SU-DHL-6 (cell line): ENCODE results near the gene DIAPH2.

Source experiments
- H2AFZ ChIP-seq: fragments of 200-600 bp; sonication (generic); 2 replicates; pipeline ENCODE4 v1.6.1; 2014; ENCODE audit warnings: low read depth, mild to moderate bottlenecking, moderate library complexity, mixed read lengths, antibody characterized with exemption, low read length; ENCODE audit not compliant: severe bottlenecking
- H3F3A ChIP-seq: fragments of 200-600 bp; shearing (Covaris generic); 2 replicates; pipeline ENCODE4 v1.6.0; 2016; ENCODE audit warnings: antibody characterized with exemption, mild to moderate bottlenecking; ENCODE audit not compliant: insufficient read depth
- H3K27ac ChIP-seq: fragments of 200-600 bp; sonication (generic); 2 replicates; pipeline ENCODE4 v1.5.1; 2016; ENCODE audit warnings: low read depth, mild to moderate bottlenecking, low read length, moderate library complexity, mixed read lengths
- H3K27me3 ChIP-seq: fragments of 200-600 bp; sonication (generic), shearing (Covaris generic); 2 replicates; pipeline ENCODE4 v1.6.0; 2014; ENCODE audit warnings: mild to moderate bottlenecking, low read length
- H3K36me3 ChIP-seq: fragments of 200-600 bp; sonication (generic); 2 replicates; pipeline ENCODE4 v1.6.1; 2014; ENCODE audit warnings: mild to moderate bottlenecking, low read length, mixed read lengths
- H3K4me2 ChIP-seq: fragments of 300-600, 200-600 bp; shearing (Covaris generic), sonication (generic); 2 replicates; pipeline ENCODE4 v1.6.0; 2014; ENCODE audit warnings: low read length, low read depth, mild to moderate bottlenecking; ENCODE audit not compliant: poor library complexity, severe bottlenecking
- H3K4me3 ChIP-seq: fragments of 200-600 bp; sonication (generic); 2 replicates; pipeline ENCODE4 v1.5.1; 2014; ENCODE audit warnings: antibody characterized with exemption, low read length, mild to moderate bottlenecking, mixed read lengths; ENCODE audit not compliant: insufficient read depth, poor library complexity, severe bottlenecking
- H3K79me2 ChIP-seq: fragments of 200-600 bp; sonication (generic); 2 replicates; pipeline ENCODE4 v1.6.1; 2014; ENCODE audit warnings: mild to moderate bottlenecking, low read length, moderate library complexity; ENCODE audit not compliant: insufficient read depth
- H3K9ac ChIP-seq: fragments of 200-600 bp; sonication (generic); 2 replicates; pipeline ENCODE4 v1.7.0; 2014; ENCODE audit warnings: mild to moderate bottlenecking, low read length
- H3K9me2 ChIP-seq: fragments of 200-600 bp; sonication (generic); replicated peaks from 2 replicates; pipeline ENCODE4 v1.6.1; 2014; ENCODE audit warnings: low read length; ENCODE audit not compliant: insufficient read depth
- H3K9me3 ChIP-seq: fragments of 200-600 bp; sonication (generic); 2 replicates; pipeline ENCODE4 v1.6.1; 2014; ENCODE audit warnings: low read length, mixed read lengths; ENCODE audit not compliant: insufficient read depth
- H4K20me1 ChIP-seq: fragments of 200-600 bp; sonication (generic); 2 replicates; pipeline ENCODE4 v1.6.1; 2014; ENCODE audit warnings: low read depth, mild to moderate bottlenecking, antibody characterized with exemption, low read length, moderate library complexity, mixed read lengths
- EZH2phosphoT487 ChIP-seq: fragments of 200-600 bp; sonication (generic), shearing (Covaris generic); conservative IDR thresholded peaks from 2 replicates; pipeline ENCODE4 v1.6.1; 2018; ENCODE audit warnings: mild to moderate bottlenecking, antibody characterized with exemption, low read length, moderate library complexity, mixed read lengths
- TF ChIP-seq, protein P1 (sequence below): fragments of 200-600 bp; sonication (generic); IDR thresholded peaks from one replicate; pipeline ENCODE4 v1.5.1; 2017; ENCODE audit warnings: antibody characterized with exemption, mild to moderate bottlenecking, low read length, moderate library complexity; ENCODE audit not compliant: insufficient read depth, poor library complexity, severe bottlenecking

Gene DIAPH2

DNA sequence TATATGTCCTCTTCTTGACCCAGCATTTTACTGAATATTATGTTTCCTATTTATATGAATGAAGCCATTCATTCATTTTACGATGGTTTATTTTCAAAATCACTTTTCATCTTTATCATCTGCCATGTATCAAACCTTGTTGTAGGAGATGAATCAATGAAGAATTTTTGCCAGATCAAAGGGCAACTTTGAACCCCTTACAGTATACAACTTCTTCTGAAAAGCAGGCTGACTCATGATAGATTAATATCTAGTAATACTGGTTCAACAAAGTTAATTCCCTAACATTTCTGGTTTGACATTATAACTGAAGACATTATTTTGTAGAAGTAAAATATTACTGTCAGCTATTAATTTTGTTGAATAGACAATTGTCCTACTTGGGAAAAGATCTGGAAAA is 425.1 kb downstream of the DIAPH2 start:
- H3K27me3 ChIP-seq = no peaks in the 10 kb centered on the region
- TF ChIP-seq, protein P1, sequence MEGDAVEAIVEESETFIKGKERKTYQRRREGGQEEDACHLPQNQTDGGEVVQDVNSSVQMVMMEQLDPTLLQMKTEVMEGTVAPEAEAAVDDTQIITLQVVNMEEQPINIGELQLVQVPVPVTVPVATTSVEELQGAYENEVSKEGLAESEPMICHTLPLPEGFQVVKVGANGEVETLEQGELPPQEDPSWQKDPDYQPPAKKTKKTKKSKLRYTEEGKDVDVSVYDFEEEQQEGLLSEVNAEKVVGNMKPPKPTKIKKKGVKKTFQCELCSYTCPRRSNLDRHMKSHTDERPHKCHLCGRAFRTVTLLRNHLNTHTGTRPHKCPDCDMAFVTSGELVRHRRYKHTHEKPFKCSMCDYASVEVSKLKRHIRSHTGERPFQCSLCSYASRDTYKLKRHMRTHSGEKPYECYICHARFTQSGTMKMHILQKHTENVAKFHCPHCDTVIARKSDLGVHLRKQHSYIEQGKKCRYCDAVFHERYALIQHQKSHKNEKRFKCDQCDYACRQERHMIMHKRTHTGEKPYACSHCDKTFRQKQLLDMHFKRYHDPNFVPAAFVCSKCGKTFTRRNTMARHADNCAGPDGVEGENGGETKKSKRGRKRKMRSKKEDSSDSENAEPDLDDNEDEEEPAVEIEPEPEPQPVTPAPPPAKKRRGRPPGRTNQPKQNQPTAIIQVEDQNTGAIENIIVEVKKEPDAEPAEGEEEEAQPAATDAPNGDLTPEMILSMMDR = no peak
- TF ChIP-seq EZH2phosphoT487 = no peak
- H3K4me2 ChIP-seq = no peak overlapping the region
- no peak overlapping the region for H3K9ac ChIP-seq
- no peak overlapping the region for H3K27ac ChIP-seq
- H3F3A ChIP-seq = no peaks in the 10 kb centered on the region
- no peaks in the 10 kb centered on the region for H3K79me2 ChIP-seq
- H3K4me3 ChIP-seq = no peak overlapping the region
- no peaks in the 10 kb centered on the region for H3K9me3 ChIP-seq
- H4K20me1 ChIP-seq = no peaks in the 10 kb centered on the region
- no peaks in the 10 kb centered on the region for H3K9me2 ChIP-seq
- no peak overlapping the region for H2AFZ ChIP-seq
- no peaks in the 10 kb centered on the region for H3K36me3 ChIP-seq

DNA sequence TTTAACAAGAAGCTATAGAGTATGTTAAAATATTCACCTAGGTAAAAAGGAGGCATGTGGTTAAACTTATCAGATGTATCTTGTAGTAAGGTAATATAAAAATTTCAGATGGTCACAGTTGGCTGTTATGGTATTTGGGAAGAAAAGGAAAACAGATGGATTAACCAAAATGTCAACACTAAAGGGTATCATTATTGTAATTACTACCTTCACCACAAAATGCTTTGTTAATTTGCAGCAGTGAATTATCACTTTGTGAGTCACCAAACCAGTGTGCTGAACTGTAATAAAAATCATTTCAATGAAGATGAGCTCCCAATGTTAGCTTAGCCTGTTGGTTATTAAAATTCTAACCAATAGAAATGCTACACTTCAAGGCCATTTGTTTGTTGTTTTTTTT is 432.9 kb downstream of the DIAPH2 start:
- H3K4me3 ChIP-seq = no peak overlapping the region
- H3K79me2 ChIP-seq = no peaks in the 10 kb centered on the region
- no peak overlapping the region for H3K27ac ChIP-seq
- H3K9ac ChIP-seq = no peak overlapping the region
- H3K4me2 ChIP-seq = no peak overlapping the region
- H3K9me3 ChIP-seq = no peaks in the 10 kb centered on the region
- H3F3A ChIP-seq = no peaks in the 10 kb centered on the region
- TF ChIP-seq EZH2phosphoT487 = no peak
- TF ChIP-seq, protein P1 = no peak
- no peaks in the 10 kb centered on the region for H3K27me3 ChIP-seq
- no peaks in the 10 kb centered on the region for H3K9me2 ChIP-seq
- no peaks in the 10 kb centered on the region for H3K36me3 ChIP-seq
- no peaks in the 10 kb centered on the region for H4K20me1 ChIP-seq
- no peak overlapping the region for H2AFZ ChIP-seq

DNA sequence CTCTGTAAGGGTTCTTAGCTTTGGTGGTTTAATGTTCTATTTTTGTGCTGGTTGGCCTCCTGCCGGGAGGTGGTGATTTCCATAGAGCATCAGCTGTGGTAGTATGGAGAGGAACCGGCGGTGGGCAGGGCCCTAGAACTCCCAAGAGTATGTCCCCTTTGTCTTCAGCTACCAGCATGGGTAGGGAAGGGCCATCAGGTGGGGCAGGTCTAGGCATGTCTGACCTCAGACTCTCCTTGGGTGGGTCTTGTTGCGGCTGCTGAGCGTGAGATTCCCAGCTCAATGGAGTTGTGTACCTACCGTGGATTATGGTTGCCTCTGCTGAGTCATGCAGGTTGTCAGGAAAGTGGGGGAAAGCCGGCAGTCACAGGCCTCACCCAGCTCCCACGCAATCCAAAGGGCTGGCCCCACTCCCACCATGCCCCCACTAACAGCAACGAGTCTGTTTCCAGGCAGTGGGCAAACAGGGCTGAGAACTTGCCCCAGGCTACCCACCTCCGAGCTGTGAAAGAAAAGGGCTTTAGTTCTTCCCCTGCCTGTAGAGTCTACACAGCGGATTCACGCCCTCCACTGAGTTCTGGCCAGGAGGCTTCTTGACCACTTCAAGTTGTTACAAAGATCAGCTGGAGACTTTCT is 434.9 kb downstream of the DIAPH2 start:
- no peak overlapping the region for H3K27ac ChIP-seq
- no peaks in the 10 kb centered on the region for H3F3A ChIP-seq
- no peak overlapping the region for H3K9ac ChIP-seq
- H2AFZ ChIP-seq = no peak overlapping the region
- H3K4me2 ChIP-seq = no peak overlapping the region
- no peak overlapping the region for H3K4me3 ChIP-seq
- no peak for TF ChIP-seq EZH2phosphoT487
- TF ChIP-seq, protein P1 = no peak
- H3K9me3 ChIP-seq = no peaks in the 10 kb centered on the region
- no peaks in the 10 kb centered on the region for H3K9me2 ChIP-seq
- H3K79me2 ChIP-seq = no peaks in the 10 kb centered on the region
- H3K27me3 ChIP-seq = no peaks in the 10 kb centered on the region
- no peaks in the 10 kb centered on the region for H4K20me1 ChIP-seq
- no peaks in the 10 kb centered on the region for H3K36me3 ChIP-seq

DNA sequence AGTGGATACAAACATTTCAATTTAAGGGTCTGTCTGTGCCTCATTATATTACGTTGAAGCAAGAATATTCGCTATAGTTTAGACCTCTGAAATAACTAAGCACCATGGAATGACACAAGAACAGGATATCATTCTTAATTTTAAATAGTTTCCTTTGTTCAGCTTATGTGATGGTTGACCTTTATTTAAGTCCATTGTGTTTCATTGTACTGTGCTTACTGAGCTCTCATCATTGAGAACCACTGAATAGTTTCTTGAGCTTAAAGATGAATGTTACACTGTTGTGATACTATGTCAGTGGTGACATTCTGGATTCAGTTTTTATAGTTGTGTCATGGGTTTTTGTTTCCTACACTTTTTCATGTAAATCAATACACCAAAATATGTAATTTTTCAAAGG is 438.4 kb downstream of the DIAPH2 start:
- no peak overlapping the region for H3K27ac ChIP-seq
- H2AFZ ChIP-seq = no peak overlapping the region
- no peaks in the 10 kb centered on the region for H3K9me3 ChIP-seq
- H3K79me2 ChIP-seq = no peaks in the 10 kb centered on the region
- H3F3A ChIP-seq = no peaks in the 10 kb centered on the region
- no peak overlapping the region for H3K9ac ChIP-seq
- H3K27me3 ChIP-seq = no peaks in the 10 kb centered on the region
- no peak overlapping the region for H3K4me2 ChIP-seq
- TF ChIP-seq EZH2phosphoT487 = no peak
- TF ChIP-seq, protein P1 = no peak
- H3K4me3 ChIP-seq = no peak overlapping the region
- no peaks in the 10 kb centered on the region for H3K9me2 ChIP-seq
- no peaks in the 10 kb centered on the region for H4K20me1 ChIP-seq
- no peaks in the 10 kb centered on the region for H3K36me3 ChIP-seq
